ENCODE results near the gene HTRA3.

Gene HTRA3

GRCh38 chr4:8292478-8293107 lies 23.0 kb downstream of the HTRA3 start:
- DNase-seq (ENCODE audit: low spot score) = no peak

GRCh38 chr4:8293131-8293975 lies 23.8 kb downstream of the HTRA3 start:
- no peak for DNase-seq (ENCODE audit: low spot score)

GRCh38 chr4:8294036-8294435 lies 24.5 kb downstream of the HTRA3 start:
- DNase-seq (ENCODE audit: low spot score) = no peak

- DNase-seq (ENCODE audit: low spot score) = no peak
Measured at GRCh38 chr4:8294775-8295174, 25.2 kb downstream of the HTRA3 start.

- DNase-seq (ENCODE audit: low spot score) = no peak
Measured at GRCh38 chr4:8295471-8295870, 25.9 kb downstream of the HTRA3 start.

GRCh38 chr4:8296491-8296890 lies 26.9 kb downstream of the HTRA3 start:
- no peak for DNase-seq (ENCODE audit: low spot score)

- no peak for DNase-seq (ENCODE audit: low spot score)
Measured at GRCh38 chr4:8297141-8297601, 27.6 kb downstream of the HTRA3 start.

- DNase-seq (ENCODE audit: low spot score) = no peak
Measured at GRCh38 chr4:8297691-8298485, 28.3 kb downstream of the HTRA3 start.

- no peak for DNase-seq (ENCODE audit: low spot score)
Measured at GRCh38 chr4:8300832-8301231, 31.3 kb downstream of the HTRA3 start.

- no peak for DNase-seq (ENCODE audit: low spot score)
Measured at GRCh38 chr4:8301851-8302730, 32.5 kb downstream of the HTRA3 start.

- DNase-seq (ENCODE audit: low spot score) = no peak
Measured at GRCh38 chr4:8303081-8303480, 33.5 kb downstream of the HTRA3 start.

GRCh38 chr4:8303485-8304281 lies 34.1 kb downstream of the HTRA3 start:
- DNase-seq (ENCODE audit: low spot score) = no peak

GRCh38 chr4:8304827-8305695 lies 35.5 kb downstream of the HTRA3 start:
- DNase-seq (ENCODE audit: low spot score) = no peak

GRCh38 chr4:8305851-8306471 lies 36.4 kb downstream of the HTRA3 start:
- DNase-seq (ENCODE audit: low spot score) = no peak

GRCh38 chr4:8306511-8307021 lies 37.0 kb downstream of the HTRA3 start:
- no peak for DNase-seq (ENCODE audit: low spot score)

- DNase-seq (ENCODE audit: low spot score) = no peak
Measured at GRCh38 chr4:8307121-8307520, 37.6 kb downstream of the HTRA3 start.

- no peak for DNase-seq (ENCODE audit: low spot score)
Measured at GRCh38 chr4:8307714-8308113, 38.2 kb downstream of the HTRA3 start.

- DNase-seq (ENCODE audit: low spot score) = no peak
Measured at GRCh38 chr4:8308144-8308543, 38.6 kb downstream of the HTRA3 start.
